OCI-LY3 (cell line): ENCODE measurements around the gene OSBPL2.

Experiments
- EZH2phosphoT487 ChIP-seq: fragments of 200-600 bp; shearing (Covaris generic); IDR thresholded peaks from 2 replicates; pipeline ENCODE4 v1.6.1; 2018; ENCODE audit warnings: antibody characterized with exemption, mixed run types, low read depth
- TF ChIP-seq, protein P1 (sequence below): fragments of 200-600, 300-600 bp; sonication (generic); IDR thresholded peaks from 2 replicates; pipeline ENCODE4 v1.5.1; 2014; ENCODE audit warnings: antibody characterized with exemption, low read length, low read depth

DNA sequence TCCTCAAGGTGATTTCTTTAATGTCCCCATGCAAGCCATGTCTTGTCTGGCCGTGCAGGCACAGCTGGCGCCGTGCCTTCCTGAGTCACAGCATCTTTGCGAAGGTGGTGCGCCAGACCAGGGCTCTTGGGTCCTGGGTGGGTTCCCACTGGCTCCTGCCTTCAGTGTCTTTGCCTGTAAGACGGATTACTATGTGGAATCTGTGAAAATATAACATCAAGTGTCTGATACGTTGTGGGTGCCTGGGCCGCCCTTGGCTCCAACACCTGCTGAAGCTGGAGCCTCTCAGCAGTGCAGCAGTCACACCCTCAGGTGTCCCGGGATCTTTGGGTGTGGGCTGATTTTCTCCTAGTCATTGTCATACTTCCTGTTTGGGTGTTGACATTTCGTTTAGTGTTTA, 3.2 kb downstream of the OSBPL2 start:
- TF ChIP-seq, protein P1, sequence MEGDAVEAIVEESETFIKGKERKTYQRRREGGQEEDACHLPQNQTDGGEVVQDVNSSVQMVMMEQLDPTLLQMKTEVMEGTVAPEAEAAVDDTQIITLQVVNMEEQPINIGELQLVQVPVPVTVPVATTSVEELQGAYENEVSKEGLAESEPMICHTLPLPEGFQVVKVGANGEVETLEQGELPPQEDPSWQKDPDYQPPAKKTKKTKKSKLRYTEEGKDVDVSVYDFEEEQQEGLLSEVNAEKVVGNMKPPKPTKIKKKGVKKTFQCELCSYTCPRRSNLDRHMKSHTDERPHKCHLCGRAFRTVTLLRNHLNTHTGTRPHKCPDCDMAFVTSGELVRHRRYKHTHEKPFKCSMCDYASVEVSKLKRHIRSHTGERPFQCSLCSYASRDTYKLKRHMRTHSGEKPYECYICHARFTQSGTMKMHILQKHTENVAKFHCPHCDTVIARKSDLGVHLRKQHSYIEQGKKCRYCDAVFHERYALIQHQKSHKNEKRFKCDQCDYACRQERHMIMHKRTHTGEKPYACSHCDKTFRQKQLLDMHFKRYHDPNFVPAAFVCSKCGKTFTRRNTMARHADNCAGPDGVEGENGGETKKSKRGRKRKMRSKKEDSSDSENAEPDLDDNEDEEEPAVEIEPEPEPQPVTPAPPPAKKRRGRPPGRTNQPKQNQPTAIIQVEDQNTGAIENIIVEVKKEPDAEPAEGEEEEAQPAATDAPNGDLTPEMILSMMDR, result no peak
- TF ChIP-seq EZH2phosphoT487, result no peak
